ENCODE data around the gene NAV1. TPM values are rescaled to one million over a fixed set of nuclear protein-coding genes. Genes with fewer than 3 reads are reported as not detected.

The NAV1 gene
- total and polyA plus RNA-seq, 9 of the 15 experiments (the other 6 are each of a cell fraction or from before 2014, with no cell fraction given): 0.91 to 16.8 (median 3.2) TPM

DNA sequence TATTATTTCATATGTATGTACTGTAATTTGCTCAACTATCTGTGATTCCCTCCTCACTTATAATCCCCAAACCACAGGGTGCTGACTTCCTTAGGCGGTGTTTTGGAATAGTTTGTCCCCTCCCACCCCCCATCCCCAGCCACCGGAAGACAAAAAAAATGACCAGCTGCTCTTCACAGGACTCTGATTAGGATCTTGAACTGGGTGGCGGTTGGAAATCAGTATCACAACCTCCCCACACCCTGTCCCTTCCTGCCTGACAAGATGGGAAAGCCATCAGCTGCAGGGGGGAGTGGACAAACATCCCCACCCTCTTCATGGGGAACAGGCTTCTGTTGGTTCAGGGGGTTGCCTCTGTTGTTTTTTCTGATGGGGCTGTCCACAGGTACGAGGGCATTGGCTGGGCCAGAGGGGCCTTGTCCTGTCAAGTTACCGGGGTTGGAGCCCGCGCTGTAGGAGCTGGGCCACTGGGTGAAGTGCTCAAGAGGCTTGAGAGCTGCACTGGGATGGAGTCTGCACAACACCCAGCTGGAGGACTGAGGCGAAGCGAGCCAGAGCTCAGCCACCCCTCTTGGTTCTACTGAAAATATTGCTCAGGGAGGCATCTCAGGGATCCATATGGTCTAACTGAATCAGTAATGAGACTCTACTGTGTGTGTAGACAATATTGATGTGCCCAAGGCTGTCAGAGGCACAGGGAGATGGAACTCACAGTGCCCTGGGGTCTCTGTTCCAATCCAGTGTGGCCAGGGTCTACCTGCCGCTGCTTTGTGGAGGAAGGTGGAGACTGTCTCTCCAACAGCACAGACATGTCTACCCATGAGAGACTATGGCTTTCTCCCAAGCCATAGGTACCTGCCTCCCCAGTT, 28.2 kb downstream of the NAV1 start (continued):
- TF ChIP-seq, protein P1, sequence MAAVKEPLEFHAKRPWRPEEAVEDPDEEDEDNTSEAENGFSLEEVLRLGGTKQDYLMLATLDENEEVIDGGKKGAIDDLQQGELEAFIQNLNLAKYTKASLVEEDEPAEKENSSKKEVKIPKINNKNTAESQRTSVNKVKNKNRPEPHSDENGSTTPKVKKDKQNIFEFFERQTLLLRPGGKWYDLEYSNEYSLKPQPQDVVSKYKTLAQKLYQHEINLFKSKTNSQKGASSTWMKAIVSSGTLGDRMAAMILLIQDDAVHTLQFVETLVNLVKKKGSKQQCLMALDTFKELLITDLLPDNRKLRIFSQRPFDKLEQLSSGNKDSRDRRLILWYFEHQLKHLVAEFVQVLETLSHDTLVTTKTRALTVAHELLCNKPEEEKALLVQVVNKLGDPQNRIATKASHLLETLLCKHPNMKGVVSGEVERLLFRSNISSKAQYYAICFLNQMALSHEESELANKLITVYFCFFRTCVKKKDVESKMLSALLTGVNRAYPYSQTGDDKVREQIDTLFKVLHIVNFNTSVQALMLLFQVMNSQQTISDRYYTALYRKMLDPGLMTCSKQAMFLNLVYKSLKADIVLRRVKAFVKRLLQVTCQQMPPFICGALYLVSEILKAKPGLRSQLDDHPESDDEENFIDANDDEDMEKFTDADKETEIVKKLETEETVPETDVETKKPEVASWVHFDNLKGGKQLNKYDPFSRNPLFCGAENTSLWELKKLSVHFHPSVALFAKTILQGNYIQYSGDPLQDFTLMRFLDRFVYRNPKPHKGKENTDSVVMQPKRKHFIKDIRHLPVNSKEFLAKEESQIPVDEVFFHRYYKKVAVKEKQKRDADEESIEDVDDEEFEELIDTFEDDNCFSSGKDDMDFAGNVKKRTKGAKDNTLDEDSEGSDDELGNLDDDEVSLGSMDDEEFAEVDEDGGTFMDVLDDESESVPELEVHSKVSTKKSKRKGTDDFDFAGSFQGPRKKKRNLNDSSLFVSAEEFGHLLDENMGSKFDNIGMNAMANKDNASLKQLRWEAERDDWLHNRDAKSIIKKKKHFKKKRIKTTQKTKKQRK (IDR thresholded peaks at IDR 0.05; ENCODE audit: borderline replicate concordance, low read depth, low read length): no peak
- TF ChIP-seq HIVEP1 (CRISPR knock-in tag; IDR thresholded peaks at IDR 0.05) (peak; percentile 87; the same call in 1 of the 2 replicates), ZSCAN29 (IDR thresholded peaks at IDR 0.05) (no peak), ZNF212 (CRISPR knock-in tag; IDR thresholded peaks at IDR 0.05) (peak; percentile 50; the same call in 1 of the 2 replicates), ZNF311 (CRISPR knock-in tag; IDR thresholded peaks at IDR 0.05) (peak; percentile 82), MCM2 (IDR thresholded peaks at IDR 0.05; ENCODE audit: low read depth) (no peak), NCOR1 (IDR thresholded peaks at IDR 0.05) (peak; percentile 90), WHSC1 (IDR thresholded peaks at IDR 0.05; ENCODE audit: low read length) (no peak), RCOR1 (IDR thresholded peaks at IDR 0.05; ENCODE audit: borderline replicate concordance in 1 of 2, low read depth in 2 of 2, low read length in 2 of 2) (peak; percentile 77 to 99), SMAD3 (CRISPR knock-in tag; conservative IDR thresholded peaks at IDR 0.05) (peak; percentile 82; the same call in 1 of the 2 replicates), TEAD4 (IDR thresholded peaks at IDR 0.05; ENCODE audit: low read length) (peak; percentile 87), TEAD4 (CRISPR knock-in tag; IDR thresholded peaks at IDR 0.05; ENCODE audit: borderline replicate concordance) (no peak), SMAD1 (IDR thresholded peaks at IDR 0.05; ENCODE audit: low read depth, low read length, partially characterized antibody) (peak; percentile 74)
- TF ChIP-seq, protein P2, sequence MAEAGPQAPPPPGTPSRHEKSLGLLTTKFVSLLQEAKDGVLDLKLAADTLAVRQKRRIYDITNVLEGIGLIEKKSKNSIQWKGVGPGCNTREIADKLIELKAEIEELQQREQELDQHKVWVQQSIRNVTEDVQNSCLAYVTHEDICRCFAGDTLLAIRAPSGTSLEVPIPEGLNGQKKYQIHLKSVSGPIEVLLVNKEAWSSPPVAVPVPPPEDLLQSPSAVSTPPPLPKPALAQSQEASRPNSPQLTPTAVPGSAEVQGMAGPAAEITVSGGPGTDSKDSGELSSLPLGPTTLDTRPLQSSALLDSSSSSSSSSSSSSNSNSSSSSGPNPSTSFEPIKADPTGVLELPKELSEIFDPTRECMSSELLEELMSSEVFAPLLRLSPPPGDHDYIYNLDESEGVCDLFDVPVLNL (CRISPR knock-in tag; IDR thresholded peaks at IDR 0.05; ENCODE audit: low read depth): no peak
- TF ChIP-seq, protein P3, sequence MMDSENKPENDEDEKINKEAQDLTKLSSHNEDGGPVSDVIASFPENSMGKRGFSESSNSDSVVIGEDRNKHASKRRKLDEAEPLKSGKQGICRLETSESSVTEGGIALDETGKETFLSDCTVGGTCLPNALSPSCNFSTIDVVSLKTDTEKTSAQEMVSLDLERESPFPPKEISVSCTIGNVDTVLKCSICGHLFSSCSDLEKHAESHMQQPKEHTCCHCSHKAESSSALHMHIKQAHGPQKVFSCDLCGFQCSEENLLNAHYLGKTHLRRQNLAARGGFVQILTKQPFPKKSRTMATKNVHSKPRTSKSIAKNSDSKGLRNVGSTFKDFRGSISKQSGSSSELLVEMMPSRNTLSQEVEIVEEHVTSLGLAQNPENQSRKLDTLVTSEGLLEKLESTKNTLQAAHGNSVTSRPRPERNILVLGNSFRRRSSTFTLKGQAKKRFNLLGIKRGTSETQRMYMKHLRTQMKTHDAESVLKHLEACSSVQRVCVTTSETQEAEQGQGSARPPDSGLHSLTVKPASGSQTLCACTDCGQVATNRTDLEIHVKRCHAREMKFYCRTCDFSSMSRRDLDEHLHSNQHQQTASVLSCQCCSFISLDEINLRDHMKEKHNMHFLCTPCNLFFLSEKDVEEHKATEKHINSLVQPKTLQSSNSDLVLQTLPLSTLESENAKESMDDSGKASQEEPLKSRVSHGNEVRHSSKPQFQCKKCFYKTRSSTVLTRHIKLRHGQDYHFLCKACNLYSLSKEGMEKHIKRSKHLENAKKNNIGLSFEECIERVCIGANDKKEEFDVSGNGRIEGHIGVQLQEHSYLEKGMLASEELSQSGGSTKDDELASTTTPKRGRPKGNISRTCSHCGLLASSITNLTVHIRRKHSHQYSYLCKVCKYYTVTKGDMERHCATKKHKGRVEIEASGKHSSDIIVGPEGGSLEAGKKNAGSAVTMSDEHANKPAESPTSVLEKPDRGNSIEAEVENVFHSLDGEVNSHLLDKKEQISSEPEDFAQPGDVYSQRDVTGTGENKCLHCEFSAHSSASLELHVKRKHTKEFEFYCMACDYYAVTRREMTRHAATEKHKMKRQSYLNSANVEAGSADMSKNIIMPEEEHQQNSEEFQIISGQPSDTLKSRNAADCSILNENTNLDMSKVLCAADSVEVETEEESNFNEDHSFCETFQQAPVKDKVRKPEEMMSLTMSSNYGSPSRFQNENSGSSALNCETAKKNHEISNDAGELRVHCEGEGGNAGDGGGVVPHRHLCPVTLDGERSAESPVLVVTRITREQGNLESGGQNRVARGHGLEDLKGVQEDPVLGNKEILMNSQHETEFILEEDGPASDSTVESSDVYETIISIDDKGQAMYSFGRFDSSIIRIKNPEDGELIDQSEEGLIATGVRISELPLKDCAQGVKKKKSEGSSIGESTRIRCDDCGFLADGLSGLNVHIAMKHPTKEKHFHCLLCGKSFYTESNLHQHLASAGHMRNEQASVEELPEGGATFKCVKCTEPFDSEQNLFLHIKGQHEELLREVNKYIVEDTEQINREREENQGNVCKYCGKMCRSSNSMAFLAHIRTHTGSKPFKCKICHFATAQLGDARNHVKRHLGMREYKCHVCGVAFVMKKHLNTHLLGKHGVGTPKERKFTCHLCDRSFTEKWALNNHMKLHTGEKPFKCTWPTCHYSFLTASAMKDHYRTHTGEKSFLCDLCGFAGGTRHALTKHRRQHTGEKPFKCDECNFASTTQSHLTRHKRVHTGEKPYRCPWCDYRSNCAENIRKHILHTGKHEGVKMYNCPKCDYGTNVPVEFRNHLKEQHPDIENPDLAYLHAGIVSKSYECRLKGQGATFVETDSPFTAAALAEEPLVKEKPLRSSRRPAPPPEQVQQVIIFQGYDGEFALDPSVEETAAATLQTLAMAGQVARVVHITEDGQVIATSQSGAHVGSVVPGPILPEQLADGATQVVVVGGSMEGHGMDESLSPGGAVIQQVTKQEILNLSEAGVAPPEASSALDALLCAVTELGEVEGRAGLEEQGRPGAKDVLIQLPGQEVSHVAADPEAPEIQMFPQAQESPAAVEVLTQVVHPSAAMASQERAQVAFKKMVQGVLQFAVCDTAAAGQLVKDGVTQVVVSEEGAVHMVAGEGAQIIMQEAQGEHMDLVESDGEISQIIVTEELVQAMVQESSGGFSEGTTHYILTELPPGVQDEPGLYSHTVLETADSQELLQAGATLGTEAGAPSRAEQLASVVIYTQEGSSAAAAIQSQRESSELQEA (IDR thresholded peaks at IDR 0.05; ENCODE audit: low read depth): peak; percentile 83

Measured in K562 (cell line).